Mesodermal cell (in vitro differentiated cells): ENCODE data around the gene RAPGEF1.

ENCODE experiments used
- H3K27ac ChIP-seq: 2 replicates; pipeline ENCODE4 v1.7.0; 2013; ENCODE audit warnings: mild to moderate bottlenecking, low read depth, low read length, moderate library complexity; ENCODE audit not compliant: severe bottlenecking
- H3K36me3 ChIP-seq: 2 replicates; pipeline ENCODE4 v1.7.1; 2013; ENCODE audit warnings: mild to moderate bottlenecking, low read length, moderate library complexity; ENCODE audit not compliant: control insufficient read depth, insufficient read depth
- H3K4me1 ChIP-seq: one replicate; pipeline ENCODE4 v1.7.1; 2013; ENCODE audit warnings: mild to moderate bottlenecking, low read length; ENCODE audit not compliant: insufficient read depth, control insufficient read depth, poor library complexity, severe bottlenecking
- H3K4me3 ChIP-seq: 2 replicates; pipeline ENCODE4 v1.7.0; 2013; ENCODE audit warnings: low read length, control low read depth, mild to moderate bottlenecking; ENCODE audit not compliant: insufficient read depth, poor library complexity, severe bottlenecking; ENCODE audit errors: extremely low read depth
- H3K9me3 ChIP-seq: 2 replicates; pipeline ENCODE4 v1.7.1; 2013; ENCODE audit warnings: mild to moderate bottlenecking, low read length, moderate library complexity; ENCODE audit not compliant: control insufficient read depth
- WGBS, 2 experiments: methylation state at CpG; one replicate each; pipeline ENCODE4 v1.1.5; 2013; ENCODE audit warnings: missing lambda C conversion rate in 2 of 2; ENCODE audit not compliant: insufficient coverage in 2 of 2; 5-methylcytosine and 5-hydroxymethylcytosine counted together

Gene RAPGEF1

GRCh38 chr9:131583337-131583645, 156.6 kb downstream of the RAPGEF1 start:
- peaks cover 77% of the 10 kb centered on the region for H3K36me3 ChIP-seq

GRCh38 chr9:131582466-131583336, 157.2 kb downstream of the RAPGEF1 start:
- no peak overlapping the region for H3K4me3 ChIP-seq
- no peak overlapping the region for H3K27ac ChIP-seq
- H3K9me3 ChIP-seq, result no peaks in the 10 kb centered on the region
- H3K4me1 ChIP-seq, result no peaks in the 10 kb centered on the region
- WGBS, 2 experiments, result 90 to 93% methylated on average over 18 to 26 of the region's 27 CpGs
- H3K36me3 ChIP-seq, result peaks cover 80% of the 10 kb centered on the region

More at GRCh38 chr9:131583337-131583645, 156.6 kb downstream of the RAPGEF1 start:
- Histone ChIP-seq H3K27ac (no peak overlapping the region), H3K4me1 (no peaks in the 10 kb centered on the region), H3K9me3 (no peaks in the 10 kb centered on the region), H3K4me3 (no peak overlapping the region)
- WGBS, 2 experiments, result 91 to 97% methylated on average over 5 of the region's 5 CpGs

GRCh38 chr9:131582056-131582455, 157.8 kb downstream of the RAPGEF1 start:
- Histone ChIP-seq H3K27ac (no peak overlapping the region), H3K9me3 (no peaks in the 10 kb centered on the region), H3K4me1 (no peaks in the 10 kb centered on the region), H3K36me3 (peaks cover 79% of the 10 kb centered on the region), H3K4me3 (no peak overlapping the region)
- WGBS, 2 experiments, result 96 to 98% methylated on average over 8 of the region's 10 CpGs

GRCh38 chr9:131580358-131580757, 159.5 kb downstream of the RAPGEF1 start:
- Histone ChIP-seq H3K4me1 (no peaks in the 10 kb centered on the region), H3K9me3 (no peaks in the 10 kb centered on the region), H3K36me3 (peaks cover 85% of the 10 kb centered on the region), H3K4me3 (no peak overlapping the region), H3K27ac (no peak overlapping the region)
- WGBS, 2 experiments, result 89 to 96% methylated on average over 5 to 7 of the region's 9 CpGs

GRCh38 chr9:131579789-131580211, 160.1 kb downstream of the RAPGEF1 start:
- peaks cover 85% of the 10 kb centered on the region for H3K36me3 ChIP-seq
- H3K4me1 ChIP-seq, result no peaks in the 10 kb centered on the region
- H3K27ac ChIP-seq, result no peak overlapping the region
- no peak overlapping the region for H3K4me3 ChIP-seq
- 92 to 97% methylated on average over 8 of the region's 8 CpGs for WGBS, 2 experiments
- no peaks in the 10 kb centered on the region for H3K9me3 ChIP-seq

GRCh38 chr9:131578731-131579504, 161.0 kb downstream of the RAPGEF1 start:
- no peaks in the 10 kb centered on the region for H3K9me3 ChIP-seq
- H3K4me3 ChIP-seq, result no peak overlapping the region
- H3K27ac ChIP-seq, result no peak overlapping the region
- peaks cover 77% of the 10 kb centered on the region for H3K36me3 ChIP-seq
- 93% methylated on average over 25 to 26 of the region's 26 CpGs for WGBS, 2 experiments
- H3K4me1 ChIP-seq, result no peaks in the 10 kb centered on the region

GRCh38 chr9:131578021-131578420, 161.9 kb downstream of the RAPGEF1 start:
- Histone ChIP-seq H3K27ac (no peak overlapping the region), H3K4me1 (no peaks in the 10 kb centered on the region), H3K4me3 (no peak overlapping the region), H3K36me3 (peaks cover 70% of the 10 kb centered on the region), H3K9me3 (no peaks in the 10 kb centered on the region)
- 91 to 93% methylated on average over 11 to 13 of the region's 13 CpGs for WGBS, 2 experiments

- Histone ChIP-seq H3K36me3 (peaks cover 67% of the 10 kb centered on the region), H3K9me3 (no peaks in the 10 kb centered on the region), H3K4me3 (no peak overlapping the region), H3K4me1 (no peaks in the 10 kb centered on the region), H3K27ac (no peak overlapping the region)
- 95 to 98% methylated on average over 12 to 19 of the region's 25 CpGs for WGBS, 2 experiments
Measured at GRCh38 chr9:131577005-131578000, 162.6 kb downstream of the RAPGEF1 start.

GRCh38 chr9:131575946-131576853, 163.7 kb downstream of the RAPGEF1 start:
- H3K27ac ChIP-seq, result no peak overlapping the region
- no peaks in the 10 kb centered on the region for H3K4me1 ChIP-seq
- H3K4me3 ChIP-seq, result no peak overlapping the region
- H3K9me3 ChIP-seq, result no peaks in the 10 kb centered on the region
- WGBS, 2 experiments, result 91 to 96% methylated on average over 18 to 19 of the region's 23 CpGs
- peaks cover 69% of the 10 kb centered on the region for H3K36me3 ChIP-seq
